Karpas-422 (cell line): ENCODE measurements around the gene SSX2IP. TPM values are rescaled to one million over a fixed set of nuclear protein-coding genes. Genes with fewer than 3 reads are reported as not detected.
"Not testable (repeated sequence)": the region's sequence is repeated elsewhere in the genome, so short reads cannot be mapped to it uniquely, and the experiment has no call there.

Experiments
- DNase-seq: peaks from one replicate; pipeline ENCODE4 v3.0.0-alpha.2; 2015
- H2AFZ ChIP-seq: fragments of 200-600 bp; sonication (generic); 2 replicates; pipeline ENCODE4 v1.6.1; 2014; ENCODE audit warnings: antibody characterized with exemption, low read length, mixed read lengths
- H3K27ac ChIP-seq: fragments of 200-600 bp; sonication (generic); 2 replicates; pipeline ENCODE4 v1.5.1; 2014; ENCODE audit warnings: mild to moderate bottlenecking, low read length, moderate library complexity
- H3K27me3 ChIP-seq: fragments of 200-600 bp; sonication (generic); 2 replicates; pipeline ENCODE4 v1.6.1; 2014; ENCODE audit warnings: low read length, mixed read lengths
- H3K36me3 ChIP-seq: fragments of 200-600 bp; sonication (generic); 2 replicates; pipeline ENCODE4 v1.6.1; 2014; ENCODE audit warnings: low read length, mixed read lengths; ENCODE audit not compliant: insufficient read depth
- H3K4me1 ChIP-seq: fragments of 200-600 bp; sonication (generic); 2 replicates; pipeline ENCODE4 v1.6.1; 2014; ENCODE audit warnings: mild to moderate bottlenecking, low read length, mixed read lengths
- H3K4me2 ChIP-seq: fragments of 200-600 bp; sonication (generic); 2 replicates; pipeline ENCODE4 v1.6.1; 2014; ENCODE audit warnings: low read length, low read depth, mild to moderate bottlenecking; ENCODE audit not compliant: poor library complexity, severe bottlenecking
- H3K4me3 ChIP-seq: fragments of 200-600 bp; sonication (generic); 2 replicates; pipeline ENCODE4 v1.5.1; 2014; ENCODE audit warnings: mild to moderate bottlenecking, antibody characterized with exemption, low read length, mixed read lengths
- H3K79me2 ChIP-seq: fragments of 200-600 bp; sonication (generic); 2 replicates; pipeline ENCODE4 v1.6.1; 2014; ENCODE audit warnings: mild to moderate bottlenecking, low read length, mixed read lengths
- H3K9ac ChIP-seq: fragments of 200-600 bp; sonication (generic); 2 replicates; pipeline ENCODE4 v1.6.0; 2014; ENCODE audit warnings: low read length
- H3K9me2 ChIP-seq: fragments of 200-600 bp; sonication (generic), shearing (Covaris generic); replicated peaks from 2 replicates; pipeline ENCODE4 v1.6.0; 2014; ENCODE audit warnings: mild to moderate bottlenecking, low read length, moderate library complexity; ENCODE audit not compliant: insufficient read depth
- H3K9me3 ChIP-seq: fragments of 300-700, 200-600 bp; sonication (generic); 2 replicates; pipeline ENCODE4 v1.6.1; 2014; ENCODE audit warnings: low read length, mixed read lengths
- H4K20me1 ChIP-seq: fragments of 200-600 bp; sonication (generic); 2 replicates; pipeline ENCODE4 v1.6.1; 2014; ENCODE audit warnings: mild to moderate bottlenecking, antibody characterized with exemption, low read length, low read depth; ENCODE audit not compliant: insufficient read depth
- total RNA-seq: library from RNA; depleted of rRNA; stranded (reverse); fragments of >200 nt; shearing (Covaris generic); gene quantifications from 2 replicates; pipeline ENCODE4 v1.2.3, GENCODE V29; 2014; ENCODE audit warnings: low replicate concordance; rRNA removed

SSX2IP gene
- total RNA-seq, 1 experiment from 2014 or later, result 29.0 TPM

GRCh38 chr1:84600796-84601195 is 89.5 kb downstream of the SSX2IP start:
- Histone ChIP-seq H3K9ac (no peak overlapping the region), H3K79me2 (no peaks in the 10 kb centered on the region), H3K4me3 (no peak overlapping the region), H4K20me1 (no peaks in the 10 kb centered on the region), H3K27me3 (no peaks in the 10 kb centered on the region), H2AFZ (no peak overlapping the region), H3K9me2 (no peaks in the 10 kb centered on the region), H3K9me3 (peaks cover 11% of the 10 kb centered on the region), H3K27ac (no peak overlapping the region), H3K4me2 (no peak overlapping the region), H3K36me3 (no peaks in the 10 kb centered on the region), H3K4me1 (no peaks in the 10 kb centered on the region)
- DNase-seq, result no peak

- Histone ChIP-seq H3K4me3 (no peak overlapping the region), H3K27ac (no peak overlapping the region), H3K27me3 (no peaks in the 10 kb centered on the region), H2AFZ (peak overlapping the region; percentile 58), H3K4me1 (no peaks in the 10 kb centered on the region), H3K9ac (no peak overlapping the region), H3K9me2 (no peaks in the 10 kb centered on the region), H3K9me3 (no peaks in the 10 kb centered on the region), H3K79me2 (no peaks in the 10 kb centered on the region), H3K4me2 (no peak overlapping the region), H3K36me3 (no peaks in the 10 kb centered on the region), H4K20me1 (no peaks in the 10 kb centered on the region)
- peak; percentile 32 for DNase-seq
Measured at GRCh38 chr1:84598846-84599741, 91.2 kb downstream of the SSX2IP start.

GRCh38 chr1:84598418-84598817 is 91.8 kb downstream of the SSX2IP start:
- H2AFZ ChIP-seq, result no peak overlapping the region
- H3K4me1 ChIP-seq, result no peaks in the 10 kb centered on the region
- H3K27me3 ChIP-seq, result no peaks in the 10 kb centered on the region

GRCh38 chr1:84597011-84597410 is 93.2 kb downstream of the SSX2IP start:
- H3K4me3 ChIP-seq, result no peak overlapping the region
- no peak overlapping the region for H2AFZ ChIP-seq
- H3K79me2 ChIP-seq, result no peaks in the 10 kb centered on the region
- H3K9me3 ChIP-seq, result no peaks in the 10 kb centered on the region
- no peaks in the 10 kb centered on the region for H4K20me1 ChIP-seq
- peak; percentile 25 for DNase-seq
- no peaks in the 10 kb centered on the region for H3K36me3 ChIP-seq
- H3K4me2 ChIP-seq, result no peak overlapping the region
- no peak overlapping the region for H3K27ac ChIP-seq
- no peaks in the 10 kb centered on the region for H3K4me1 ChIP-seq
- no peaks in the 10 kb centered on the region for H3K9me2 ChIP-seq
- no peak overlapping the region for H3K9ac ChIP-seq
- H3K27me3 ChIP-seq, result no peaks in the 10 kb centered on the region

More at GRCh38 chr1:84598418-84598817, 91.8 kb downstream of the SSX2IP start:
- no peak for DNase-seq
- no peak overlapping the region for H3K4me3 ChIP-seq
- no peaks in the 10 kb centered on the region for H3K79me2 ChIP-seq
- H4K20me1 ChIP-seq, result no peaks in the 10 kb centered on the region
- no peaks in the 10 kb centered on the region for H3K9me3 ChIP-seq
- no peak overlapping the region for H3K4me2 ChIP-seq
- H3K36me3 ChIP-seq, result no peaks in the 10 kb centered on the region
- no peak overlapping the region for H3K27ac ChIP-seq
- no peak overlapping the region for H3K9ac ChIP-seq
- H3K9me2 ChIP-seq, result no peaks in the 10 kb centered on the region

GRCh38 chr1:84594959-84595358 is 95.3 kb downstream of the SSX2IP start:
- H3K4me2 ChIP-seq, H3K4me3 ChIP-seq, H3K27me3 ChIP-seq, H2AFZ ChIP-seq, H4K20me1 ChIP-seq, H3K36me3 ChIP-seq, H3K4me1 ChIP-seq, DNase-seq, H3K9ac ChIP-seq, H3K9me3 ChIP-seq, H3K27ac ChIP-seq, H3K79me2 ChIP-seq, H3K9me2 ChIP-seq: not testable (repeated sequence)

Other genes with a start within 250 kb of the SSX2IP start
- gene RPF1, start 211.2 kb downstream of the SSX2IP start, total RNA-seq, result 60.9 and 70.8 TPM in 2 replicates
- gene SPATA1, start 184.1 kb downstream of the SSX2IP start, total RNA-seq, result 3.6 TPM in 1 of 2 replicates, not detected in the other
- 16.1 and 79.1 TPM in 2 replicates for gene GNG5, start 183.9 kb downstream of the SSX2IP start, total RNA-seq
- gene CTBS, start 116.0 kb downstream of the SSX2IP start, total RNA-seq, result 5.7 and 19.2 TPM in 2 replicates
- gene LPAR3, start 202.7 kb upstream of the SSX2IP start, total RNA-seq, result not detected in 2 replicates